HepG2 (cell line): Measurements from ENCODE around the gene CECR2. TPM values are rescaled to one million over a fixed set of nuclear protein-coding genes. Genes with fewer than 3 reads are reported as not detected.

Source experiments
- ATAC-seq: fragments of 200-7000 bp; cut with Tn5 transposase; 3 replicates; pipeline ENCODE4 v1.9.1; 2020; ENCODE audit warnings: mild to moderate bottlenecking, moderate library complexity
- BruUV-seq: library from RNA; stranded (reverse); fragments of 400-500 nt; replicated peaks from 2 replicates; lab custom pipeline; 2021; lab: Mats Ljungman, UMichigan
- CTCF ChIA-PET: fragments of 300-600 bp; formaldehyde crosslinking; extraction: SDS; loops from one replicate; lab custom pipeline; 2021; ENCODE audit warnings: low total read pairs, inconsistent platforms, low intra/inter-chr PET ratio; lab: Yijun Ruan, JAX
- POLR2A ChIA-PET: fragments of 350-600 bp; sonication (Branson Sonifier 250); formaldehyde crosslinking; loops from one replicate; lab custom pipeline; 2020; ENCODE audit warnings: antibody characterized with exemption, inconsistent platforms; lab: Yijun Ruan, JAX
- DNase-seq: peaks from one replicate; pipeline ENCODE4 v3.0.0-alpha.2; 2015; ENCODE audit warnings: low spot score
- FAIRE-seq: peaks from 3 replicates; lab custom pipeline; 2011; peaks lifted over from hg19 to GRCh38; lab: Jason Lieb, UNC
- H2AFZ ChIP-seq: one replicate; pipeline ENCODE4 v1.6.1; 2011; ENCODE audit warnings: low read length, inconsistent platforms
- H3K27ac ChIP-seq: fragments of 300-600 bp; 3 replicates; pipeline ENCODE4 v1.8.0; 2011; ENCODE audit warnings: mixed run types, mild to moderate bottlenecking, mixed read lengths, low read length, inconsistent platforms; ENCODE audit not compliant: insufficient read depth; ENCODE audit errors: extremely low read length
- H3K27me3 ChIP-seq, 2 experiments: fragments of 200-600 bp in 1 of 2; 2 replicates in 1 of 2; 3 replicates in 1 of 2; pipeline versions ENCODE4 v1.6.0 to v1.8.0; 2011; ENCODE audit warnings: low read length in 2 of 2, mild to moderate bottlenecking in 2 of 2, moderate library complexity in 2 of 2, inconsistent platforms in 1 of 2; ENCODE audit not compliant: insufficient read depth in 2 of 2, control insufficient read depth in 1 of 2
- H3K36me3 ChIP-seq, 2 experiments: fragments of 200-600 bp in 1 of 2; replicated peaks in 1 of 2; 2 replicates in 1 of 2; 3 replicates in 1 of 2; pipeline versions ENCODE4 v1.5.1 to v1.8.0; 2011; ENCODE audit warnings: low read length in 2 of 2, inconsistent platforms in 1 of 2; ENCODE audit not compliant: insufficient read depth in 2 of 2, control insufficient read depth in 1 of 2
- H3K4me1 ChIP-seq: 2 replicates; pipeline ENCODE4 v1.5.1; 2012; ENCODE audit warnings: low read length, inconsistent platforms; ENCODE audit not compliant: insufficient read depth
- H3K4me2 ChIP-seq: 2 replicates; pipeline ENCODE4 v1.6.0; 2011; ENCODE audit warnings: low read depth, low read length, inconsistent platforms
- H3K4me3 ChIP-seq, 3 experiments: fragments of 200-600 bp in 1 of 3; sonication (generic), shearing (Covaris generic) in 1 of 3; replicated peaks in 1 of 3; 2 replicates each; pipeline ENCODE4 v1.5.1; 2011 to 2016; ENCODE audit warnings: low read length in 3 of 3, inconsistent platforms in 2 of 3, low read depth in 2 of 3, mild to moderate bottlenecking in 2 of 3, control low read depth in 1 of 3, mixed read lengths in 1 of 3; ENCODE audit not compliant: insufficient read depth in 1 of 3
- H3K79me2 ChIP-seq: one replicate; pipeline ENCODE4 v1.6.1; 2011; ENCODE audit warnings: low read length, inconsistent platforms; ENCODE audit not compliant: insufficient read depth
- H3K9ac ChIP-seq: 2 replicates; pipeline ENCODE4 v1.6.0; 2011; ENCODE audit warnings: mild to moderate bottlenecking, low read depth, low read length, inconsistent platforms; ENCODE audit not compliant: insufficient read depth
- H3K9me3 ChIP-seq: 2 replicates; pipeline ENCODE4 v1.5.1; 2012; ENCODE audit warnings: mild to moderate bottlenecking, low read length
- H4K20me1 ChIP-seq: 2 replicates; pipeline ENCODE4 v1.6.0; 2011; ENCODE audit warnings: inconsistent platforms, mild to moderate bottlenecking, low read length, moderate library complexity; ENCODE audit not compliant: insufficient read depth
- ATM ChIP-seq: fragments of 450-650 bp; IDR thresholded peaks from 2 replicates; pipeline ENCODE4 v1.7.1; 2017; ENCODE audit warnings: mild to moderate bottlenecking, borderline replicate concordance
- HDAC6 ChIP-seq: fragments of 200-600 bp; sonication (generic); IDR thresholded peaks from 2 replicates; pipeline ENCODE4 v1.7.0; 2017; ENCODE audit warnings: mild to moderate bottlenecking, antibody characterized with exemption, low read length, low read depth
- IKZF5 ChIP-seq: IDR thresholded peaks from 2 replicates; pipeline ENCODE4 v1.6.1; 2018; ENCODE audit warnings: missing genetic modification reagents, mild to moderate bottlenecking, missing compliant biosample characterization
- MED13 ChIP-seq: sonication (generic); formaldehyde crosslinking; IDR thresholded peaks from 2 replicates; pipeline ENCODE4 v1.5.0; 2020; ENCODE audit warnings: missing genetic modification reagents
- MIXL1 ChIP-seq: IDR thresholded peaks from 2 replicates; pipeline ENCODE4 v1.6.1; 2016
- ZFAT ChIP-seq: sonication (generic); formaldehyde crosslinking; conservative IDR thresholded peaks from 2 replicates; pipeline ENCODE4 v1.8.1; 2023; ENCODE audit warnings: missing genetic modification reagents, inconsistent platforms
- ZKSCAN5 ChIP-seq: sonication (generic); formaldehyde crosslinking; IDR thresholded peaks from 2 replicates; pipeline ENCODE4 v1.5.1; 2020; ENCODE audit warnings: mild to moderate bottlenecking, missing genetic modification reagents
- ZNF12 ChIP-seq: sonication (generic); formaldehyde crosslinking; IDR thresholded peaks from 2 replicates; pipeline ENCODE4 v1.5.0; 2020; ENCODE audit warnings: missing genetic modification reagents
- ZNF253 ChIP-seq: sonication (generic); formaldehyde crosslinking; IDR thresholded peaks from 2 replicates; pipeline ENCODE4 v1.8.0; 2022; ENCODE audit warnings: mild to moderate bottlenecking, missing genetic modification reagents, borderline replicate concordance
- ZNF275 ChIP-seq: sonication (generic); formaldehyde crosslinking; IDR thresholded peaks from 2 replicates; pipeline ENCODE4 v1.8.0; 2022; ENCODE audit warnings: missing genetic modification reagents, mild to moderate bottlenecking, inconsistent platforms, borderline replicate concordance
- ZNF276 ChIP-seq: sonication (generic); formaldehyde crosslinking; IDR thresholded peaks from 2 replicates; pipeline ENCODE4 v1.4.0; 2020; ENCODE audit warnings: mild to moderate bottlenecking, low read depth, missing genetic modification reagents
- ZXDC ChIP-seq: sonication (generic); formaldehyde crosslinking; IDR thresholded peaks from 2 replicates; pipeline ENCODE4 v1.5.0; 2020; ENCODE audit warnings: mild to moderate bottlenecking, missing genetic modification reagents
- WGBS: methylation state at CpG from one replicate; pipeline ENCODE4 v1.1.6; 2017; ENCODE audit warnings: low lambda C conversion rate; 5-methylcytosine and 5-hydroxymethylcytosine counted together
- in situ Hi-C: cut with HindIII; loops from 2 replicates; pipeline ENCODE4 v1.10.0; 2017; ENCODE audit warnings: low pct_unique_long_range_greater_than_20kb; ENCODE audit not compliant: extremely low pct_ligation_motif_present
- intact Hi-C: fragments of 100-400 bp; cut with micrococcal nuclease; formaldehyde crosslinking; loops from one replicate; pipeline ENCODE4 v1.10.0; 2022; ENCODE audit not compliant: unreplicated experiment
- polyA plus RNA-seq, 8 experiments: library from polyadenylated mRNA; depleted of rRNA in 3 of 8; stranded (reverse) in 7 of 8; unstranded in 1 of 8; fragments of >200 nt; fragmentation: Illumina TruSeq in 4 of 8; extraction: Trizol in 4 of 8; gene quantifications; 2 replicates each; pipeline versions ENCODE4 v1.2.1 to v1.2.3, GENCODE V29; 2011 to 2016; ENCODE audit warnings: low read depth in 4 of 8, missing spikeins in 1 of 8, mixed read lengths in 1 of 8; ENCODE audit not compliant: insufficient read depth in 1 of 8
- total RNA-seq, 5 experiments: library from RNA; depleted of rRNA; stranded (reverse); fragments of >200 nt; fragmentation: Illumina TruSeq; extraction: Trizol; gene quantifications; 2 replicates each; pipeline ENCODE4 v1.2.3, GENCODE V29; 2016; ENCODE audit warnings: low read depth in 1 of 5

The CECR2 gene
- total and polyA plus RNA-seq, 2 of the 13 experiments (the other 11 are each of a cell fraction or from before 2014, with no cell fraction given) = not detected

- H3K27ac ChIP-seq = no peak overlapping the region
- 1% methylated on average over 8 of the region's 8 CpGs for WGBS
- no peaks in the 10 kb centered on the region for H4K20me1 ChIP-seq
- DNase-seq = no peak
- peaks cover 0 to 17% of the 10 kb centered on the region in 2 experiments; a peak in 3 of 5 replicates for H3K27me3 ChIP-seq
- H3K4me2 ChIP-seq = no peak overlapping the region
- in situ Hi-C loops (no loop called here), intact Hi-C loops (no loop called here)
- no peaks in the 10 kb centered on the region for H3K36me3 ChIP-seq
- ChIA-PET CTCF (no interaction called here), POLR2A (no interaction called here)
- no TSS peak for BruUV-seq
- no peak overlapping the region for H2AFZ ChIP-seq
- no peak for ATAC-seq
- no peak for TF ChIP-seq ZFAT (CRISPR knock-in tag)
- no peak for TF ChIP-seq ZKSCAN5
- no peak for TF ChIP-seq HDAC6
- TF ChIP-seq MIXL1 = no peak
- TF ChIP-seq ZNF12 (CRISPR knock-in tag) = no peak
- TF ChIP-seq MED13 (CRISPR knock-in tag) = no peak
- no peak for TF ChIP-seq ATM
- no peak for TF ChIP-seq IKZF5
- no peak for TF ChIP-seq ZXDC (CRISPR knock-in tag)
- TF ChIP-seq ZNF253 (CRISPR knock-in tag) = no peak
- no peak for TF ChIP-seq ZNF275 (CRISPR knock-in tag)
- no peak for TF ChIP-seq ZNF276 (CRISPR knock-in tag)
- H3K9ac ChIP-seq = no peak overlapping the region
- H3K4me3 ChIP-seq = no peak overlapping the region
- no peak for FAIRE-seq
- H3K9me3 ChIP-seq = no peaks in the 10 kb centered on the region
- H3K79me2 ChIP-seq = no peaks in the 10 kb centered on the region
- H3K4me1 ChIP-seq = no peaks in the 10 kb centered on the region
These were observed 67.7 kb downstream of the CECR2 start for GRCh38 chr22:17436981-17437412.
